PC-3 (cell line): Measurements from ENCODE around the gene DIRAS1.

Source experiments
- EZH2 ChIP-seq: fragments of 300-600 bp; sonication (generic); IDR thresholded peaks from one replicate; pipeline ENCODE4 v1.6.1; 2017; ENCODE audit warnings: antibody characterized with exemption, mild to moderate bottlenecking, low read length; ENCODE audit not compliant: unreplicated experiment
- EZH2phosphoT487 ChIP-seq: fragments of 300-600 bp; sonication (generic); IDR thresholded peaks from 2 replicates; pipeline ENCODE4 v1.6.1; 2018; ENCODE audit warnings: mild to moderate bottlenecking, antibody characterized with exemption, low read length, borderline replicate concordance
- TF ChIP-seq, protein P1 (sequence below): fragments of 300-600 bp; sonication (generic); conservative IDR thresholded peaks from 2 replicates; pipeline ENCODE4 v1.5.1; 2017; ENCODE audit warnings: antibody characterized with exemption, low read depth, mild to moderate bottlenecking, low read length

DNA sequence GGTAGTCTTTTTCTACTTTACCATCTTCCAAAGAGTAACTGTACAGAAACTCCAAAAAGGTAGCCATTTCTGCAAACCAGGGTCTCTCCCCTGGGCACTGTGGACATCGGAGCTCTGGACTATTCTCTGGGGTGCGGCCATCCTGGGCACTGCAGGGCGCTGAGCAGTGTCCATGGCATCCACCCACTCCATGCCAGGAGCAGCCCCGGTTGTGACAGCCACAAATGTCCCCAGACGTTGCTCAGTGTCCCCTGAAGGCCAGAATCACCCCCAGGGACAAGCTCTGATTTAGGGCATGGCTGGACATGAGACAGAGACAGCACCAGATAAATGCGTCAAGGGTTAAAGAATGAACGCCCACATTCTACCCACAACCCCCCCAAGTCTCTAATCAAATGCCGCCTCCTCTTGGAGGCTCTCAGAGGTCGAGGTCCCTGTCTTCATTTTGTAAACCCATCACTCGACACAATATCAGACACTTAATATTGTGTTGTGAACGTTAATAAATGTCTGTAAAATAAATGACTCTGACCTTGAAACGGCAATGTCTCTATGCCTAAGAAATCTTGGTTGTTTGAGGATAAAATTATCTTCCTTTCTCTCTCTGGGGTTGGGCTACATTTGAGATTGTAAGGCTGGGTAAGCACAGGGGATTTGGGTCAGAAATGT is 27.5 kb downstream of the DIRAS1 start:
- TF ChIP-seq, protein P1, sequence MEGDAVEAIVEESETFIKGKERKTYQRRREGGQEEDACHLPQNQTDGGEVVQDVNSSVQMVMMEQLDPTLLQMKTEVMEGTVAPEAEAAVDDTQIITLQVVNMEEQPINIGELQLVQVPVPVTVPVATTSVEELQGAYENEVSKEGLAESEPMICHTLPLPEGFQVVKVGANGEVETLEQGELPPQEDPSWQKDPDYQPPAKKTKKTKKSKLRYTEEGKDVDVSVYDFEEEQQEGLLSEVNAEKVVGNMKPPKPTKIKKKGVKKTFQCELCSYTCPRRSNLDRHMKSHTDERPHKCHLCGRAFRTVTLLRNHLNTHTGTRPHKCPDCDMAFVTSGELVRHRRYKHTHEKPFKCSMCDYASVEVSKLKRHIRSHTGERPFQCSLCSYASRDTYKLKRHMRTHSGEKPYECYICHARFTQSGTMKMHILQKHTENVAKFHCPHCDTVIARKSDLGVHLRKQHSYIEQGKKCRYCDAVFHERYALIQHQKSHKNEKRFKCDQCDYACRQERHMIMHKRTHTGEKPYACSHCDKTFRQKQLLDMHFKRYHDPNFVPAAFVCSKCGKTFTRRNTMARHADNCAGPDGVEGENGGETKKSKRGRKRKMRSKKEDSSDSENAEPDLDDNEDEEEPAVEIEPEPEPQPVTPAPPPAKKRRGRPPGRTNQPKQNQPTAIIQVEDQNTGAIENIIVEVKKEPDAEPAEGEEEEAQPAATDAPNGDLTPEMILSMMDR = no peak
- no peak for TF ChIP-seq EZH2phosphoT487
- TF ChIP-seq EZH2 = no peak
